GM19467 (cell line): ENCODE results near the gene P3H2.

Source experiments
- ATAC-seq: cut with Tn5 transposase; IDR thresholded peaks from one replicate; pipeline ENCODE4 v1.9.1; 2021; ENCODE audit warnings: mild to moderate bottlenecking, moderate library complexity; ENCODE audit not compliant: unreplicated experiment

The P3H2 gene

DNA sequence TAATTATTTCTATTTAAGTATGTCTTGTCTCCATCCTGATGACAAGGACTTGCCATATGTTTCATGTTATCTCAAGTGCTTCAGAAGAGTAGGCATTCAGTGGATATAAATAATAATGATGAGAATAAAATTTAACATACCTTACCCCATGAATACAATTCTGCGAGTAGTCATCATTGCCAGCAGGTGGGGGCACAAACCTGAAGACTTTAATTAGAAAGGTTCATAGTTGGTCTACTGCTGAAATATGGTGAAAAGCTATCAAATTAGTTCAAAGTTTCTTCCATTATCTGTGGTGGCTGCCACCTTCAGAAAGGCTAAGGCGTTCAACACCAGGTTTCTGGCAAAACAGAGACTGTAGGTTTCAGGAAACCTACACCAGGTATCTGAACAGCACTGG lies 100.9 kb downstream of the P3H2 start:
- no peak for ATAC-seq

DNA sequence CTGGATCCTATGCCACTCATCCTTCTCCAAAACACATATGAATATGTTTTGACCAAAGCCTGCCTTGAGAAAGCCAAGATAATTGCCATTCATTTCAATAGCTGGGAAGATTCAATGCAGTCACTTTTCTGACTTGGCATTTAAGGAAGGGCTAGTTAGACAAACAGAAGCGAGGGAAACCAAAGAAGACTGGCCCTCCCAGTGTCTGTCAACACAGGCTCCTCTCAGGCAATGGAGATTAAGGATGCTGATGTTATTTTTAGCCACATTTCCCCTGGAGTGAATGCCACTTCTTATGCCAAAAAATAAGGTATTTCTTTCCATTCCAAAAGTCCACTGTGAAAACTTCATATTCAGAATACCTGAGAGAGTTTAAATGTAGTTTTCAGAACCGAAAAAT lies 101.7 kb downstream of the P3H2 start:
- no peak for ATAC-seq

DNA sequence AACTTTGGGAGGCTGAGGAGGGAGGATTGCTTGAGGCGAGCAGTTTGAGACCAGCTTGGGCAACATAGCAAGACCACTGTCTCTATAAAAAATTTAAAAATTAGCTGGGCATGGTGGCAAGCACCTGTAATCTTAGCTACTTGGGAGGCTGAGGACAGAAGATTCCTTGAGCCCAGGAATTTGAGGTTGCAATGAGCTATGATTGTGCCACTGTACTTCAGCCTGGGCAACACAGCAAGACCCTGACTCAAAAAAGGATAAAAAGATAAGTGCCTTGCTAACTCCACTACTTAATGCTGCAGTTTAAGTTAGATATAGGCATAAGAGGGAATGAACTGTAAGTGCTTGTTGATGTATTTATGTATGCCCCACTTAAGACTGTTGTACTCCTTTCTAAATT lies 102.2 kb downstream of the P3H2 start:
- no peak for ATAC-seq

DNA sequence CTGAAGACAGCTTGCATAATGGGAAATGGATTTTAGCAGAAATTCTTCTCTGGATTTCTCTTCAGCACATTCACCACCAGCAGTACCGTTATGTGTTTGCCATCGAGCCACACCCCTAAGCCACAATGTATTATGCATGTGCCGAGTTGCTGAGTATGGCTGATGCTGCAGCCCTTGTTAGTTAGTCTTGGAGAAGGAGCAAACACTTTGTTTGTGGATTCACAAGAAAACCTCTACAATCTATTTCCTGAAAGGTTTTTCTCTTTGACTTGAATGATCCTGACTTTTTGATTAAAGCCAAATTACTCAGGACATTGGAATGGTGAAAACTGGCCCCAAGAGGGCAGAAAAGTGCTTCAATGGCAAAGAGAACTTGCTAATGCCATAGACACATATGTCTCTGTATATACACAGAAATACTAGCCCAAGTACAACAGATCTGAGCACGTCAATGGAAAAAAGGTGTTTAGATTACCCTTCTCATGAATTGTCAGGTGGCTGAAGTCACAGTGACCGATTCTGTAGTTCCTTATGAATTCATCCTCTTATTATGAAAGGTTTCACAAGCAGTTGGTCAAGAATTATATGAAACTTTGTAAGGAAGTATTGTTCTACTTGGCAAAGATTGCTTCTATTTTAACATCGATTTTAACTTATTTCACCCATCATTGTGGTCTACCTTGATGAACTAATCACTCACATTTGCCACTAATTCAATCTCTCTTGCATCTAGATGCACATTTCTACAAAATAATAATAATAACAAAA lies 103.0 kb downstream of the P3H2 start:
- ATAC-seq, result no peak

DNA sequence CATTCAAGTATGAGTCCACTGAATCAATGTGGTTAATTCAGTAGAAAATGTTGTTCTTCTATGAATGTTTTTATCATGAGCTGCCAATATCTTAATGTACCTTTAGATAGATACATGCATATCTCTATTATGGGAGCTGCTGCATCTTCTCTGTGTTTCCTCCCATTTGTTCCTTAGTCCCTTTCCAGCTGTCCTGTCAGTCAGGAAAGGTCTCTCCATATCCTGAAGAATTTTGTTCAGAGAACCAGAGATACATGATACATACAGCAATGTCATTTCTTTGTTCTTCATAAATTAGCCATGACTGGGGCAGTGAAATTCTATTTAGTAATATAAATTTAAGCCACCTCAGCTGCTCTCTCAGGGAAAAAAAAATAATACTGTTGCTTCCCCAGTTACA lies 103.7 kb downstream of the P3H2 start:
- no peak for ATAC-seq

DNA sequence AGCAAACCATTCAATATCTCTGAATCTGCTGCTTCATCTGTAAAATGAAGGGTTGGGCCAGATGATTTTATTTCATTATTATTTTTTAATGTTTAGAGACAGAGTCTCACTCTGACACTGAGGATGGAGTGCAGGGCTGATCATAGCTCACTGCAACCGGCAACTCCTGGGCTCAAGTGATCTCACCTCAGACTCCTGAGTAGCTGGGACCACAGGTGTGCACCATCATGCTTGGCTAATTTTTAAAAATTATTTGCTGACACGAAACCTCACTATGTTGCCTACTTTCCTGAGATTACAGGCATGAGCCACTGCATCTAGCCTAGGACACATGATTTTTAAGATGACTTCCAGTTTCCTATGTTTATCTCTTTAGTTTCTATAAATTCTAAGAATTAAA lies 105.8 kb downstream of the P3H2 start:
- ATAC-seq, result no peak

DNA sequence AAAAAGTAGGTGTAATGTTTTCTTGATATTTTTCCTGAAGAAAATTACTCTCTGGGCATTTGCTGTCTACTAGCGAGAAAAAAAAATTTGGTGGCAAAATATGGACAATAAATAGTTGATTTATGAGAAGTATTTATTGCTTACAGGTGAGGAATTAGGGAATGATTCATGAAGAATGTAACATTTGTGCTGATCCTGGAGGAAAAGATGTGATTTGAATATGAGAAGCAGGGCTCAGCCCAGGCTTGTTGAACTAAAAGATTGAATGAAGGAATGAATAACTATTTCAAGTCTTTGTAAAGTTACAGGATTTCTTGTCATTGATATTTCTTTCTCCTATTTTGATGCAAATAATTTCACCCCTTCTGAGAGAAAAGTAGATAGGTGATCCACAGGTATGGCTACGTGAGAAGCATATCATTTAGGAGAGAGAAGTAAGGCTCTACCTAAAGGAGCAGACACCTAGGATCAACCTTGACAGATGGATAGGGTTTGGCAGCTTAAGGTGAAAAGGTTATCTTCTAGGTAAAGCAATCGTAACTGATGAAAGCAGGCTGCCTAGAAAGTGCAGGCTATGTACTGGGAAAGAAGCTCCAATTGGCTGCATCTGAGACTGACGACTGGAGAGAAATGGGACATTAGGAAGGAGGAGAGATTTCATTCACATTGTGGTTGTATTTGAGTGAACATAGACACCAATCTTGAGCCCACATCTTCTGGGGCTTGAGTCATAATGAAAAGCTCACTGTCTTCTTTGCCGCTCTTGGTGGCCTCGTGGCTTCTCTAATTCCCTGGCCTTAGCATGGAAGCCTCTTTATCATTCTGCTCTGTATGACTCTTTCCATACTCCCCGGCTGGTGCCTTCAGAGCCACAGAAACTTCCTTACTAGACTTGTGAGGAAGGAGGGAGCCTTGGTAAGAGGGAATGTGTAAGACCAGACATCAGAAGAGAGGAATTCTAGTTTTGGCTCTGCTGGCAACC lies 106.5 kb downstream of the P3H2 start:
- ATAC-seq, result no peak

DNA sequence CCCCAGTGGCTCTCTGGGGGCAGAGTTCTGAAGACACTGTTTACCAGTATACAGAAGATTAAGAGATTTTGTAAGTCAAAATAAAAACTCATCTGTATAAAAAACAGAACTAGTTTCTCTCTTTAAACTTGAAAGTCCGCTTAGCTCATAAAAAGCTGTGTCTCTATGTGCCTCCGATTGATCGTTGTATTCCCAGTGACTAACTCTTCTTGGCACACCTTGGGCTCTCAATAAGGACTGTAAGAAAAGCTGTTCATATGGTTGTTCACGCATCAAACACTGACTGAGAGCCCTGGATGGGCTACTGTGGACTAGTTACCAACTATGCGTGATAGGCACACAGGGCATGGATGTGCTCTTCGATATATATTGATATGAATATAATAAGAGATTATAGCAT lies 107.9 kb downstream of the P3H2 start:
- no peak for ATAC-seq

DNA sequence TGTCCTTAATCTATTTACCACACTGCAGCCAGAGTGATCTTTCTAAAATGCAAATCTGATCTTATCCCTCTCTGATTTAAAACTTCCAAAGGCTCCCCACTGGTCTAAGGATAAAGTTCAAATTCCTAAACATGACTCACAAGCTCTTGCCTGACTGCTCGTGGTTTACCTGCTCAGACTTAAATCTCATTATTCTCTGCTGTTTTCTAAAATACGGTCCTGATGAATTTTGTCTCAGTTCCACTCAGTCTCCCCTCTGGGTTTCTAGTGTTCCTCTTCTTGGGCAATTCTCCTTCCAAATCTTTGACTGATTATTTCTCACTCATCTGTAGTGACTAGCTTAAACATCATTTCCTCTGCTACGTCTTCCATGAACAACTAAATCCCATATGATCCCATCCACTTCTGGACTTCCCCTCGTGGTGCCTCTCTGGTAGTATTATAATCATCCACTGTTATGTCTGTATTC lies 108.3 kb downstream of the P3H2 start:
- no peak for ATAC-seq

DNA sequence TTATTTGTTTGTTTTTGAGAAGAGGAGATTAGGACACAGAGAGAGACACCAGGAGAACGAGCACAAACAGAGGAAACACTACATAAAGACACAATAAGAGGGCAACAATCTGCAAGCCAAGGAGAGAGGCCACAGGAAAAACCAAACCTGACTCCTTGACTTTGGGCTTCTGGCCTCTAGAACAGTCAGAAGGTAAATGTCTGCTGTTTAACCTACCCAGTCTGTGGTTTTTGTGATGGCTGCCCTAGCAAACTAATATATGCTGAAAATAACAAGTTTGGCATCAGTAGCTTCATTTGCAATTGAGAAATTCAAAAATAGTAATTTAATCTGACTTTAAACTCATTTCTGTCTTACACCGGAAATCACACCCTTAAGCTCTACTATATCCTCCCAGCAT lies 110.2 kb downstream of the P3H2 start:
- ATAC-seq, result no peak

DNA sequence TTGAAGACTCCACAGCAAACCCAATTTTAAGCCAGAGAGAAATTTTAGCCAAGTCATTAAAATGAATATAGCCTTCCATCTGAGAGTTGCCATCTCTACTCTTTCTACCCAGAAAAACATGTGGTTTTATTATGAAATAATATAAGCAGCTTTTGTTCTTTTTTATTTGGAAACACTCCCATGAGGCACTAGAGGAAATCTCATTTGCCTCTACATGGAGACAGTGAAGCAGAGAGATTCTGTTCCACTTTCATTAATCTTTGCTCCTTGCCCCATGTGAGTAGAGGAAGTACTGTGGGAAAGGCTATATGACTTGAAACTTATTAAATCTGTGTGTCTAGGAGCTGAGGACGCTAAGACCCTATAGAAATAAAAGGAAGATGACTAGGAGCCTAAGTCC lies 111.1 kb downstream of the P3H2 start:
- ATAC-seq, result no peak

DNA sequence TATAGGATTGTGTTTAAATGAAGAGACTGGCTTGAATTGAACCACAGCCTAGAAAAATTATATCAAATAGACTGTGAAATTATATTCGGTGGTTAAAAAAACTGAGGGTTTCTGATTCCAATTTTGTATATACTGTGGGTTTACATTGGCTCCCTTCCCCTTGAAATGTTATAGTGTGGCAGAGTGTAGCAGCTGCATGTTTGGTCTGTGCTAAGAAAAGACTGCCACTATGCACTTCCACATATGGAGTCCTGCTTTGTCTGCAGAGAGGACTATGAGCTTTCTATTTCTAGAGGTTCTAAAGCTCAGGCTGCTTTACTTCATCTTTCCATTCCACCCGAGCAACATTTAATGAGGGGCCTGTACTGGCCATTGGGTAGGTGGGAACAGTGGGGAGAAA lies 112.3 kb downstream of the P3H2 start:
- no peak for ATAC-seq

DNA sequence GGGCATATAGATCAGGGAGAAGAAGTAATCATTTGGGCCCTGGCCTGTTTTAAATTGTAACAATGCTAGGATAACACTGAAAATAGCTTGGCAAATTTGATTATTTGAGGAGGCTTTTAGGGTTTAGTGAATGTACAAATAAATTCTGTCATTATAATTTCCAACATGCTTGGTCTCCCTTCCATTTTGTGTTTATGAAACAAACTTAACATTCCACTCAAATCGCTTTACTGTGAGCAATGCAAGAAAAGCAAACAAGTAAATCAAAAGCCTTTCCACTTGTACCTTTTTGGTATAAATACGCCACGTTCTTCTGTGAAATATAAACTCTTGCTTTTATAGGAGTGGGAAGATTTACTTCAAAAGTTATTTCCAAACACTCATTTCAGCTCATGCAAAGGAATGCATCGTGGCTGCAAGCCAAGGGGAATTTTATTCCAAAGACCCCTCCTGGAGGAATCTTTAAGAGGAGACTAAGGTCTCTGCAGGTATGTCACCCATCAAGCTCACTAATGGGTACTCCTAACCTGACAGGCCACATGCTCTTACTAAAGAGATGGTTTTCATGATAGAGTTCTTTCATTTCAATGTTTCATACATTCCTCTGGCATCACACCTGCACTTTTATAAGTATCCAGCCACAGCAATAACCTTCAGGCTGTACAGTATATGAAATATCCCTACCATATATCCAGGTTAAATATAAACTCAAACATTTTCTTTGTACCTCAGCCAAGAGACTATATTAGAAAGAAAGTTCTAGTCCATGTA lies 115.2 kb downstream of the P3H2 start:
- ATAC-seq, result no peak

DNA sequence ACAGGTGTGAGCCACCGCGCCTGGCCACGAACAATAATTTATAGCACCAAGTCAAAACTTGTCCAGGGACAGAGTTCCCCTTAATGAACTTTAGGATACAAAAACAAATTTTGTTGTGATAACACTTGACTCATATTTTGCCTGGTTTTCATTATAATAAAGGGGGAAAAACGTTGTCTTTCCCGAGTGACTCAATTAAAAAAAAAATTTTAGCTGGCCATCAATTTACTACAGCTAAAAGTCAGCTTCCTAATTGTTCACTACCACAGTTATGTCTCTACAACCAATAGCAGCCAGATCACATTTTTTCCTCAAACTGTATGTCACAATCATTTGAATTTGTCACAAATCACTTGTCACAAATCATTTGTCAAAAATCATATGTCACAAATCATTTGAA lies 116.0 kb downstream of the P3H2 start:
- ATAC-seq, result no peak

DNA sequence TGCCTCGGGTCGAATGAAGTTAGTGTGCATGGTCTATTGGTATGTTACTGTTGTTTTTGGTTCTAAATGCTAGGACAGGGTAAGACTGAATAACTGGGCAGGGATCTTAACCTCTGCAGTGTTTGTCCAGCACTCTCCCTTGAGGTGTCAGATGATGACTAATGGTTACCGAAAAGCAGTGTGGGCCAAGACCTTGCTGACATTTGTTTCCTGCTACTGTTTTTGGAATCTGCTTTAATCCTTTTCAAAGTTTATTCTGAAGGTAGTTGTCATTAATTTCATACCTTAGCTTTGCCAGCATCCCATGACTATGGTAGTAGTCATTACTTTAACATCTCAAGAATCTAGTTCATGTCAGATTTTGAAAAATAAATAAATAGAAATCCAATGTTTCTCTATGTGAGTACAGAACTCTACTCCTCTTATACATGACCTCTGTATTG lies 117.0 kb downstream of the P3H2 start:
- ATAC-seq, result no peak

DNA sequence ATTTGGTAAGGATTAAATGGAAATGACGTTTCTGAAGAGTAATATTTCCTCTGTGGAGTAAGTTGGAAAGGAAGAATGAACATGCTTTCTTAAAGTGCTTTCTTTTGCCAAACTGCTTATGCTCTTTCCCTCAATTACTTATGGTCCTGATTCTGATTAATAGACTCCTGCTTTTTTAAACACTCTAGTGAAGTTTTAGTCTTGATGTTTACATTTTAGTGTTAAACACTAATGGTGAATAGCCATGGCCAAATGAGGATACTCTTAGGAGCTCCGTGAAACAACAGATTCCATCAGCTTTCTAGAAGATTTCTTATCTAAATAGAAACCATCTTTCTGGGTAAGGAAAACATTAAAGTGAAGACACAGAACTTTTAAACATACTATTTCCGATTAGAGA lies 117.6 kb downstream of the P3H2 start:
- no peak for ATAC-seq

DNA sequence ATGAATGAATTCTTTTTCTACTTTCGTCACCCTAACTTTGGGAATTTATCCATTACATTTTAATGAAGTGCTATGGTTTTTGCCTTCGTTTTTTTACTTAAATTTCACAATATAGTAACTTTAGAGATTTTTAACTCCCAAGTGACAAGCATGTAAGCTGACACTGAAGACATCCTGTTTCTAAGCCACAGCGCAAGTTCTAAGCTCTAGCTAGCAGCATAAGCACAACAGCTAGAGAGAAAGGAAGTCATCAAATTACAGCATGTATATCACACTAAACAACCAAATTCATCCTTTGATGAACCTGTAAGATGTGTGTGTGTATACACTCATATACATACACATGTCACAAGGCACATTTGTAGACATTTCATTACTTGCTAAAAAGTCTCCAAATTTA lies 119.3 kb downstream of the P3H2 start:
- ATAC-seq, result no peak

DNA sequence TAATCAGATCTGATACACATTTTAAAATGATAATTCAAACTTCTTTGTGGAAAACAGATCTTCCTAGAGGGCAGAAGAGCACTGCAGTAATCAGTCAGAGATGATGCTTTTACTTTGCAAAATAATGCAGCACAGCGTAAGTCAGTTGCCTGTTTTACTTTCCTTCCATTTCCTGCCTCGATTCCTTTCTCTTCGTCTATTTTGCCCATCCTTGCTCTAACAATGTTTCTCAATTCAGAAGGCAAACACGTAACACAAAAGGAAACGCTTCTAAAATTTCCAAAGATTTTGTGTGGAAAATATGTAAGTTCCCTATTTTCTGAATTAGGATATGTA lies 119.9 kb downstream of the P3H2 start:
- ATAC-seq, result no peak

DNA sequence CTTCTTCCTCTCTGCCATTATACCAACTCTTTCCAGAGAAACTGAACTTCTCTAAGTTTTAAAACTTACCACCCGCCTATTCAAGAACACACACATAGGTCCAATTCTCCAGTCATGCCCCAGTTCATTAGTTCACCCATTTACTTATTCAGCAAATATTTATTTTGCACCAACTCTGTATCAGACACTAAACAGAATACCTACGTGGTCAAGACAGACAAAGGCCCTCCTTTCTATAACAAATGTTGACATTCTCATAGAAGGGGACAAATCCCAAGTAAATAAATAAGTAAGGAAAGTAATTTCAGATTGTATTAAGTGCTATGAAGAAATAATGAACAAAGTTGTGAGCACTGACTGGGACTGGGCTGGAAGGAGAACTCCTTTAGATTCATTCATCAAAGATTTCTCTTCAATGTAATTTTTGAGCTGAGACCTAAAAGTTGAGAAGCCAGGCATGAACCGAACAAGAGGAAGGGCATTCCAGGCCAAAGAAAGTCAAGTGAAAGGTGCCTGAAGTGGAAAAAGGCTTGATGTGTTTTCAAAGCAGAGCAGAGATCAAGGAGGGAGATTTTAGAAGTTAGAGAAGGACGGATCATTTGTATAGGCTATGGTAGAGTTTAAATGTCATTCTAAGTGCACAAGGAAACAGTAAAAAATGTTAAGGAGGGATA lies 120.4 kb downstream of the P3H2 start:
- ATAC-seq, result no peak

DNA sequence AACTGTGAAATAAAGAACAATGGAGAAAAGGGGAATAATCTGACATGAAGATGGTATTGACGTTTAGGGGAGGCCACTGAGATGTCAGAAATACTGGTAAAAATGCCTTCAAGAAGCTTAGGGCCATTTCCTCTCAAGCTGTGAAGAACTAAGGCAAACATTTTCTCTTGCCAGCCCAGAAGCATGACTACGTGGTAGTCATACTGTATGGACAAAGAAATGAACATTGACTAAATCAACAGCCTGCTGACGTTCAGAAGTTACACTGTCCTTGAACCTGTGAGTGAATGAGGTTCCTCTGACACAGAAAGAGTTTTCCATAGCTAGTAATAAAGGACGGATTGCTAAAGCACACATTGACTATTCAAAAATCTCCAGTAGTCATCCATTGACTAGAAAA lies 121.0 kb downstream of the P3H2 start:
- ATAC-seq, result no peak

DNA sequence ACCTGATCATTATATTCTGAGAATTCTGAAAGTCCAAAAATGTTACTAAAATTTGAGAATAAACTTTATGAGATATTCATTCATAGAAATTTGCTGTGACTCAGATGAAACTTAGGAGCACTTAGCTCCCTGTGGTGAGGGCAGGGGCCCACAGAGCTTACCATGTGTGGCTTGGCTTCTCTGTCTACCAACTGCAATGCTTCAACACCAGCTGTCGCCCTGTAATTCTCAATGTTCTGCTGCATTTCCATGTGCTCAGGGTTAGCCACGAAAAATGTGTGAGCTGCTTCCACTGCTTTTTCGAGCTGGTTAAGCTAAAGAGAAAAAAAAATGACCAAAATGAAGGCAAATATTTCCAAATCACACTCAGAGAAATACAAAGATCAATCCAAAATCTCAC lies 125.6 kb downstream of the P3H2 start:
- ATAC-seq, result no peak
